PFSK-1 (cell line): ENCODE results near the gene TAP1.

Experiments
- FOXP2 ChIP-seq: optimal IDR thresholded peaks from 2 replicates; pipeline ENCODE3; 2011; ENCODE audit warnings: borderline replicate concordance, control low read depth, inconsistent platforms; ENCODE audit not compliant: insufficient read depth; ENCODE audit errors: extremely low read length, extremely low read depth
- POLR2AphosphoS5 ChIP-seq: IDR thresholded peaks from 2 replicates; pipeline ENCODE4 v1.6.1; 2012; ENCODE audit warnings: low read depth, mild to moderate bottlenecking, control low read depth, low read length, moderate library complexity
- REST ChIP-seq, 2 experiments: IDR thresholded peaks; 2 replicates each; pipeline versions ENCODE4 v1.6.1 to v1.8.0; 2011 to 2012; ENCODE audit warnings: low read depth in 2 of 2, low read length in 2 of 2, control low read depth in 1 of 2, inconsistent platforms in 1 of 2, mild to moderate bottlenecking in 1 of 2, moderate library complexity in 1 of 2; ENCODE audit not compliant: insufficient read depth in 1 of 2
- SIN3A ChIP-seq: IDR thresholded peaks from 2 replicates; pipeline ENCODE4 v1.6.1; 2012; ENCODE audit warnings: mild to moderate bottlenecking, low read length, moderate library complexity, borderline replicate concordance; ENCODE audit not compliant: insufficient read depth
- TAF1 ChIP-seq: IDR thresholded peaks from 2 replicates; pipeline ENCODE4 v1.6.1; 2012; ENCODE audit warnings: low read length, control low read depth, borderline replicate concordance; ENCODE audit not compliant: insufficient read depth

The TAP1 gene

GRCh38 chr6:32882879-32883250, 29.4 kb upstream of the TAP1 start:
- TF ChIP-seq POLR2AphosphoS5 = no peak
- TF ChIP-seq SIN3A = no peak
- TF ChIP-seq FOXP2 = no peak
- no peak for TF ChIP-seq TAF1
- no peak for TF ChIP-seq REST (IDR thresholded peaks at IDR 0.05; ENCODE audit: insufficient read depth in 1 of 2, low read depth in 2 of 2, low read length in 2 of 2)

- TF ChIP-seq REST (IDR thresholded peaks at IDR 0.05; ENCODE audit: insufficient read depth in 1 of 2, low read depth in 2 of 2, low read length in 2 of 2) (no peak), SIN3A (no peak), TAF1 (no peak), FOXP2 (no peak), POLR2AphosphoS5 (no peak)
Measured at GRCh38 chr6:32879691-32880090, 26.2 kb upstream of the TAP1 start.

GRCh38 chr6:32876603-32877002, 23.1 kb upstream of the TAP1 start:
- no peak for TF ChIP-seq POLR2AphosphoS5
- TF ChIP-seq REST (IDR thresholded peaks at IDR 0.05; ENCODE audit: insufficient read depth in 1 of 2, low read depth in 2 of 2, low read length in 2 of 2) = no peak
- no peak for TF ChIP-seq TAF1

- TF ChIP-seq REST (IDR thresholded peaks at IDR 0.05; ENCODE audit: insufficient read depth in 1 of 2, low read depth in 2 of 2, low read length in 2 of 2) (no peak), SIN3A (no peak), TAF1 (no peak), FOXP2 (no peak), POLR2AphosphoS5 (no peak)
Measured at GRCh38 chr6:32868257-32868788, 14.8 kb upstream of the TAP1 start.

GRCh38 chr6:32867554-32868256, 14.2 kb upstream of the TAP1 start:
- TF ChIP-seq POLR2AphosphoS5 (no peak), TAF1 (no peak), FOXP2 (no peak), REST (IDR thresholded peaks at IDR 0.05; ENCODE audit: insufficient read depth in 1 of 2, low read depth in 2 of 2, low read length in 2 of 2) (no peak), SIN3A (no peak)
